LNCaP clone FGC (cell line): ENCODE data around the gene RPS3.

Experiments
- DNase-seq: peaks from one replicate; pipeline ENCODE4 v3.0.0-alpha.2; 2011; ENCODE audit warnings: low read depth
- H3K4me3 ChIP-seq: 2 replicates; pipeline ENCODE4 v1.5.1; 2011; ENCODE audit warnings: mild to moderate bottlenecking, low read depth, low read length, control low read depth
- CTCF ChIP-seq: IDR thresholded peaks from 2 replicates; pipeline ENCODE4 v1.5.1; 2012; ENCODE audit warnings: mild to moderate bottlenecking; ENCODE audit not compliant: control insufficient read depth, insufficient read depth; ENCODE audit errors: extremely low read depth

The RPS3 gene

GRCh38 chr11:75421035-75421602, 21.8 kb downstream of the RPS3 start:
- TF ChIP-seq CTCF = no peak
- no peak overlapping the region for H3K4me3 ChIP-seq
- DNase-seq = no peak

- no peak for DNase-seq
- TF ChIP-seq CTCF = no peak
- H3K4me3 ChIP-seq = no peak overlapping the region
Observed at GRCh38 chr11:75421902-75422247, 22.6 kb downstream of the RPS3 start.

DNA sequence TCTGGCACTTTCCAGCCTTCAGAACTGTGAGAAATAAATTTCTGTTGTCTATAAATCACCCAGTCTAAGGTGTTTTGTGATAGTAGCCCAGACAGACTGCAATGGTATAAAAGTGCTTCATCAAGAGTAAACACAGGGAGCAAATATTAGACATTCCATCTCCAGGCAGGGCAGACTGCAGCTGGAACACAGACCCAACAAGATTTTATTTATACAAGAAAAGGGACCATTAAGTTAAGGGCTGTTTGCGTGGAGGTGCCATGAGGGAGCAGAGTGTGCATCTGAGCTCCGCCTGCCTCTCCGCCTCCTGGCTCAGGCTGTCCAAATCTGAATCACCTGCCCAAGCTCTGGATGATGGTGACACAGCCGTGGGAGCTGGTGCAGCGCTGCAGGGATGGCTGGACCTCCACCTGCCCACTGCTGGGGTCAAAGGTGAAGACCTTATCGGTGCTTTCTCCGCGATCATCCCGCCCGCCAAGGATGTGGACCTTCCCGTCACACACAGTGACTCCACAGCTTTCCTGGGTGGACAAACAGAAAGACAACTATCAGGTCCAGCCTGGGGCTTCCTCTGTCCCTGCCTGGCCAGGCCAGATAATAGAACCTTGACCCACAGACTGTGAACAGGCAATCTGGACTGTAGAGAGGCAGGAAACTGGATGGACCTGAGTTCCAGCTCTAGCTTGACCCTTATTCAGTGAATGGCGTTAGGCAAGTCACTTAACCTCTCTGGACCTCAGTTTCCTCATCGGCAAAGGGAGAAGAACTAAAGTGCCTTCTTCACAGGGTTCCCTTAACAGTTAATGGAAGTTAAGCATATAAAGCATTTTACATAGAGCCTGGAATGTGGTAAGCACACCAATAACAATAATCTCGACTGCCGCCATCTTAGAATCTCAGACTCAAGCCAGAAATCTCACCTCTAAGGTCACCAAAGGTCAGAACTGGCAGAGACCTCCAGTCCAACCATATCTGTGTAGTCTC, 23.2 kb downstream of the RPS3 start:
- no peak overlapping the region for H3K4me3 ChIP-seq
- no peak for TF ChIP-seq CTCF
- peak; percentile 91 for DNase-seq

DNA sequence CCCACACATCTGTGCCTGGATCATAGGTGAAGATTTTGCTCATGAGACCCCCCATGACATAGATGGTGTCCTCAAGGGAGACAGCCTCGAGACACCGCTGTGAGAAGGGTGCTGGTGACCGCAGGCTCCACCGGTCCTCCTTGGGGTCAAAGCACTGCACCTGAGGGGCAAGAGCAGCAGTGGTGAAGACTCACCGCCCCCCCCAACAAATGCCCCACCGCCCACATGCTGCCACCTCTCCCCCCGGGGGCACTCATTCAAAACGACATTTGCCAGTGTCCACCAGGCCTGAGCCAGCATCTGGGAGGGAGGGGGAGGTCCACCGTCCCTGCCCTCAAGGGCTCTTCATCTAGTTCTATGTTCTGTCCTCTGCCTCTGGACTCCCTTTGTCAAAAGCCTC, 24.4 kb downstream of the RPS3 start:
- TF ChIP-seq CTCF = no peak
- H3K4me3 ChIP-seq = no peak overlapping the region
- no peak for DNase-seq

DNA sequence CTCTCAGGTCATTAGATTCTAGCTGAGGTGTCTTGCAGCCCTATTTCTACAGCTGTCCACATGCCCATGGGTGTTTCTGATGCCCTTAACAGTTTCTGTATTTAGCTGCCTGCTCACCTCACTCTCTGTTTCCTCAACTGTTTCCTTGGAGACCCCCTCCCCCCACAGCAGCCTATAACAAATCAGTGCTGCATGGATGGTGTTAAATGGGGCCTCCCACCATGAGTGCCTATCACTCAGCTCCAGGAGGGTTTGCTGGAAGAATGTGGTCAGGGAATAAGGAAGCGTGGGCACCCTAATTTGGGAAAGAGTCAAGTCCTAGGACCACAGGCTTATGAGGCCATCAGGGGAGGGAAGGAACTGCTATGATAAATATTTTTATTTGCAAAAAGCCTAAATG, 25.1 kb downstream of the RPS3 start:
- DNase-seq = no peak
- H3K4me3 ChIP-seq = no peak overlapping the region
- no peak for TF ChIP-seq CTCF

DNA sequence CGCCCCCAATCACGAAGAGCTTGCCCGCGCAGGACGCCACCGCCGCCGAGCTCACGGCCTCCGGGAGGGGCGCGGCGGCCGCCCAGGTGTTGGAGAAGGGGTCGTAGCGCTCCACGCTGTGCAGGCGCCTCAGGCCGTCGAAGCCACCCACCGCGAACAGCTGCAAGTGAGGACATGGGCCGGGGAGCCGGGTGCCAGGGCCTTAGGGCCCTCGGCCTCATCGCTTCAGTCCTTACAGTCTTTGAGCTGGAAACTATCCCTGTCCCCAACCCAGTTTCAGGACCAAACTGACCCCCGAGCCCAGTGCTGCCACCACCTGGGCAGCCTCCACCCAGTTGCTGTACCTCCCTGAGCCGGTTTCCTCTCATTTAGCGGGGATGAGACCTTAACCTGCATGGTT, 26.1 kb downstream of the RPS3 start:
- TF ChIP-seq CTCF = peak; percentile 31; the same call in 1 of the 2 replicates
- H3K4me3 ChIP-seq = no peak overlapping the region
- DNase-seq = no peak
